ENCODE results near the gene ARF1. TPM values are rescaled to one million over a fixed set of nuclear protein-coding genes. Genes with fewer than 3 reads are reported as not detected.

The ARF1 gene
- total and polyA plus RNA-seq, 2 of the 13 experiments (the other 11 are each of a cell fraction or from before 2014, with no cell fraction given), result 186 to 327 TPM

- TF ChIP-seq ZMYM2 (CRISPR knock-in tag; IDR thresholded peaks at IDR 0.05) (peak; percentile 93), ZNF629 (CRISPR knock-in tag; conservative IDR thresholded peaks at IDR 0.05) (no peak), ZFP62 (CRISPR knock-in tag; IDR thresholded peaks at IDR 0.05) (no peak), FOXC1 (CRISPR knock-in tag; IDR thresholded peaks at IDR 0.05; ENCODE audit: borderline replicate concordance) (0 out of 2 replicates have a peak, but pooled peaks have one; percentile 64), RBM39 (IDR thresholded peaks at IDR 0.05; ENCODE audit: low read depth, low read length, poor library complexity, severe bottlenecking) (peak; percentile 22), GABPA (IDR thresholded peaks at IDR 0.05; ENCODE audit: low read depth, low read length) (no peak), GABPA (CRISPR knock-in tag; IDR thresholded peaks at IDR 0.05; ENCODE audit: low read depth) (peak; percentile 87), HNF4A (CRISPR knock-in tag; IDR thresholded peaks at IDR 0.05) (peak; percentile 20; the same call in 1 of the 2 replicates), ZNF256 (CRISPR knock-in tag; conservative IDR thresholded peaks at IDR 0.05) (peak; percentile 74; the same call in 1 of the 2 replicates), CTCF (CRISPR knock-in tag; IDR thresholded peaks at IDR 0.05) (no peak), ZBTB40 (IDR thresholded peaks at IDR 0.05) (no peak), ZBTB40 (CRISPR knock-in tag; IDR thresholded peaks at IDR 0.05) (0 out of 2 replicates have a peak, but pooled peaks have one; percentile 38), ZNF280B (CRISPR knock-in tag; IDR thresholded peaks at IDR 0.05; ENCODE audit: borderline replicate concordance) (peak; percentile 43; the same call in 1 of the 2 replicates), ZNF34 (CRISPR knock-in tag; IDR thresholded peaks at IDR 0.05; ENCODE audit: borderline replicate concordance) (no peak), ZNF691 (CRISPR knock-in tag; IDR thresholded peaks at IDR 0.05; ENCODE audit: borderline replicate concordance, low read depth) (no peak), ELF4 (CRISPR knock-in tag; IDR thresholded peaks at IDR 0.05; ENCODE audit: borderline replicate concordance) (no peak; the same call in 1 of the 2 replicates), HIVEP1 (CRISPR knock-in tag; IDR thresholded peaks at IDR 0.05) (0 out of 2 replicates have a peak, but pooled peaks have one; percentile 6)
These were observed 57.0 kb downstream of the ARF1 start (continued) for GRCh38 chr1:228139406-228139930.
